Mesenchymal stem cell (in vitro differentiated cells and primary cell): Measurements from ENCODE around the gene EML6.
A peak's percentile ranks its signal among the peaks of the same experiment; 100 is the strongest.

ENCODE experiments used
- DNase-seq: peaks from one replicate; pipeline ENCODE4 v3.0.0-alpha.2; 2013
- H2AFZ ChIP-seq: one replicate; pipeline ENCODE4 v1.6.1; 2013; ENCODE audit warnings: low read depth, mild to moderate bottlenecking, control low read depth, inconsistent platforms, low read length, moderate library complexity
- H2AK5ac ChIP-seq: 2 replicates; pipeline ENCODE4 v1.6.1; 2013; ENCODE audit warnings: low read length, moderate library complexity, mild to moderate bottlenecking, inconsistent platforms; ENCODE audit not compliant: severe bottlenecking
- H2BK120ac ChIP-seq: one replicate; pipeline ENCODE4 v1.6.1; 2013; ENCODE audit warnings: low read depth, mild to moderate bottlenecking, inconsistent platforms, low read length, moderate library complexity
- H2BK12ac ChIP-seq, 2 experiments: one replicate each; pipeline ENCODE4 v1.6.1; 2013; ENCODE audit warnings: inconsistent platforms in 2 of 2, low read length in 2 of 2, mild to moderate bottlenecking in 2 of 2, moderate library complexity in 2 of 2, control low read depth in 1 of 2
- H2BK15ac ChIP-seq: one replicate; pipeline ENCODE4 v1.6.1; 2013; ENCODE audit warnings: mild to moderate bottlenecking, low read depth, inconsistent platforms; ENCODE audit not compliant: poor library complexity, severe bottlenecking
- H2BK5ac ChIP-seq: 2 replicates; pipeline ENCODE4 v1.6.1; 2013; ENCODE audit warnings: low read depth, mild to moderate bottlenecking, low read length, control low read depth, inconsistent platforms; ENCODE audit not compliant: poor library complexity, severe bottlenecking
- H3K14ac ChIP-seq, 2 experiments: one replicate each; pipeline ENCODE4 v1.6.1; 2013; ENCODE audit warnings: inconsistent platforms in 2 of 2, low read length in 2 of 2, control low read depth in 1 of 2, mild to moderate bottlenecking in 1 of 2, moderate library complexity in 1 of 2
- H3K18ac ChIP-seq, 2 experiments: one replicate each; pipeline ENCODE4 v1.6.1; 2013; ENCODE audit warnings: inconsistent platforms in 2 of 2, low read length in 2 of 2, control low read depth in 1 of 2, low read depth in 1 of 2, mild to moderate bottlenecking in 1 of 2
- H3K23ac ChIP-seq, 2 experiments: one replicate each; pipeline ENCODE4 v1.6.1; 2013; ENCODE audit warnings: inconsistent platforms in 2 of 2, low read length in 2 of 2, mild to moderate bottlenecking in 2 of 2, moderate library complexity in 2 of 2, control low read depth in 1 of 2
- H3K27ac ChIP-seq: 2 replicates; pipeline ENCODE4 v1.5.1; 2013; ENCODE audit warnings: mild to moderate bottlenecking, moderate library complexity, low read length, control low read depth, inconsistent platforms; ENCODE audit not compliant: poor library complexity, severe bottlenecking
- H3K27me3 ChIP-seq, 2 experiments: 2 replicates each; pipeline versions ENCODE4 v1.6.1 to v1.7.0; 2013; ENCODE audit warnings: low read length in 2 of 2, mild to moderate bottlenecking in 2 of 2, moderate library complexity in 2 of 2, control low read depth in 1 of 2, inconsistent platforms in 1 of 2; ENCODE audit not compliant: control insufficient read depth in 1 of 2, insufficient read depth in 1 of 2
- H3K36me3 ChIP-seq, 2 experiments: 2 replicates each; pipeline versions ENCODE4 v1.6.1 to v1.7.0; 2013; ENCODE audit warnings: low read length in 2 of 2, control low read depth in 1 of 2, inconsistent platforms in 1 of 2, low read depth in 1 of 2, mild to moderate bottlenecking in 1 of 2; ENCODE audit not compliant: insufficient read depth in 2 of 2, control insufficient read depth in 1 of 2
- H3K4ac ChIP-seq, 2 experiments: one replicate each; pipeline ENCODE4 v1.6.1; 2013; ENCODE audit warnings: inconsistent platforms in 2 of 2, low read length in 2 of 2, mild to moderate bottlenecking in 2 of 2, moderate library complexity in 2 of 2, control low read depth in 1 of 2, low read depth in 1 of 2
- H3K4me1 ChIP-seq: 2 replicates; pipeline ENCODE4 v1.6.1; 2013; ENCODE audit warnings: low read depth, low read length, control low read depth; ENCODE audit not compliant: control insufficient read depth, insufficient read depth
- H3K4me2 ChIP-seq: 2 replicates; pipeline ENCODE4 v1.6.1; 2013; ENCODE audit warnings: low read length, mild to moderate bottlenecking, inconsistent platforms; ENCODE audit not compliant: poor library complexity, severe bottlenecking
- H3K4me3 ChIP-seq, 2 experiments: 2 replicates each; pipeline versions ENCODE4 v1.5.1 to v1.7.0; 2013; ENCODE audit warnings: low read length in 2 of 2, mild to moderate bottlenecking in 2 of 2, control low read depth in 1 of 2, low read depth in 1 of 2; ENCODE audit not compliant: insufficient read depth in 1 of 2
- H3K79me1 ChIP-seq: replicated peaks from 2 replicates; pipeline ENCODE4 v1.6.1; 2013; ENCODE audit warnings: mild to moderate bottlenecking, control low read depth, low read length, inconsistent platforms; ENCODE audit not compliant: poor library complexity, severe bottlenecking
- H3K9ac ChIP-seq: 2 replicates; pipeline ENCODE4 v1.7.0; 2013; ENCODE audit warnings: mild to moderate bottlenecking, low read length, moderate library complexity
- H3K9me3 ChIP-seq: 2 replicates; pipeline ENCODE4 v1.7.0; 2013; ENCODE audit warnings: mild to moderate bottlenecking, low read length; ENCODE audit not compliant: control insufficient read depth
- H4K8ac ChIP-seq: one replicate; pipeline ENCODE4 v1.6.1; 2013; ENCODE audit warnings: inconsistent platforms, mild to moderate bottlenecking, low read length, moderate library complexity
- H4K91ac ChIP-seq: one replicate; pipeline ENCODE4 v1.6.1; 2013; ENCODE audit warnings: mild to moderate bottlenecking, low read length, inconsistent platforms
- WGBS: methylation state at CpG from one replicate; pipeline ENCODE4 v1.1.7; 2013; ENCODE audit warnings: mixed read lengths; 5-methylcytosine and 5-hydroxymethylcytosine counted together

EML6 gene

GRCh38 chr2:54809819-54810218 lies 86.4 kb downstream of the EML6 start:
- Histone ChIP-seq H3K36me3 (no peaks in the 10 kb centered on the region), H4K91ac (no peak overlapping the region), H2BK5ac (no peak overlapping the region), H3K9me3 (no peaks in the 10 kb centered on the region), H2AFZ (no peak overlapping the region), H2BK12ac (no peak overlapping the region), H2AK5ac (no peak overlapping the region), H3K4me3 (no peak overlapping the region), H2BK15ac (no peak overlapping the region), H3K4ac (no peak overlapping the region), H3K4me2 (no peak overlapping the region), H3K27ac (no peak overlapping the region), H3K18ac (no peak overlapping the region), H3K27me3 (no peaks in the 10 kb centered on the region), H3K23ac (no peak overlapping the region), H2BK120ac (no peak overlapping the region), H4K8ac (no peak overlapping the region), H3K14ac (no peak overlapping the region), H3K79me1 (no peaks in the 10 kb centered on the region), H3K4me1 (no peaks in the 10 kb centered on the region), H3K9ac (no peak overlapping the region)
- peak; percentile 28 for DNase-seq

DNA sequence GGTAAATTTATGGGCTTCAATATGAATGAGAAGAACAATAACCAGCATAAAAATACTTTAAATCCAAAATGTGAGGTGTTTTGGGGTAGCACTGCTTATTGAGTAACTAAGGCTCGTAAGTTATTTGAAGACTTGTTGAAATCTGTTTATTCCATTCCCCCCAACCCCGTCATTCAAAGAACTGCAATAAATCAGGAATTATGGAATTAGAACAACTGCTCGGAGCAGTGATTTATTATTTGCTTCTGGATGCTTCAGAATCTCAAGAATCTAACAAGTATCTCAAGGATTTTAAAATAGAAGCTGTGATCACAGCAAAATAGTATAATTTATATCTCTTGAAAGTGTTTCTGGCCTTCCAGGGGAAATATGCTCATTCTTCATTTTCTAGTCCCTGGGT lies 86.8 kb downstream of the EML6 start:
- no CpG with 5 or more reads among the region's 3 CpGs for whole genome bisulfite sequencing

DNA sequence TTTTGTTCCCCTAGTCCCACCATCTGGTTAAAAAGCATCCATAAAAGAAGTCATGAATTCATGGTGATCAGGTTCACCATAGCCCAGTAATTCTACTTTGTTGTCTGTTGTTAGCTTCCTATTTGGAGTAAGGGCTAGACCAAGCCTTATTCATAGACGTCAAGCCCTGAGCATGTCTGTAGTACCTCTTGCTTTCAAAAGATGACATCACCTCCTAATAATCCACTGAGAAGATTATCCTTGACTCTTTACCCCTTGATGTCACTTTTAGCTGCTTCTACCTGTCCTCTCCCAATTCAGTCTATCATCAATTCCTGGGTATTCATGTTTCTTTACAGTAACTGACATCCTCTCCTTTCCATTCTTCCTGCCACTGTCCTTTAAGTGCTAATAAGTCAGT lies 90.1 kb downstream of the EML6 start:
- H4K8ac ChIP-seq, result no peak overlapping the region
- no peak overlapping the region for H3K18ac ChIP-seq
- H3K27me3 ChIP-seq, result no peaks in the 10 kb centered on the region
- no peak for DNase-seq
- no peaks in the 10 kb centered on the region for H3K4me1 ChIP-seq
- H3K9me3 ChIP-seq, result no peaks in the 10 kb centered on the region
- no peak overlapping the region for H3K9ac ChIP-seq
- H3K27ac ChIP-seq, result no peak overlapping the region
- H3K14ac ChIP-seq, result no peak overlapping the region
- H2BK120ac ChIP-seq, result no peak overlapping the region
- no peak overlapping the region for H4K91ac ChIP-seq
- WGBS, result 71% methylated on average over 1 of the region's 1 CpG
- no peak overlapping the region for H2BK12ac ChIP-seq
- no peak overlapping the region for H3K4ac ChIP-seq
- H2BK5ac ChIP-seq, result no peak overlapping the region
- H3K4me3 ChIP-seq, result no peak overlapping the region
- no peak overlapping the region for H3K4me2 ChIP-seq
- H3K23ac ChIP-seq, result no peak overlapping the region
- H2AK5ac ChIP-seq, result no peak overlapping the region
- no peak overlapping the region for H2BK15ac ChIP-seq
- H3K36me3 ChIP-seq, result no peaks in the 10 kb centered on the region
- no peak overlapping the region for H2AFZ ChIP-seq
- H3K79me1 ChIP-seq, result no peaks in the 10 kb centered on the region

More for the DNA sequence above, 86.8 kb downstream of the EML6 start:
- DNase-seq, result no peak
- H2AFZ ChIP-seq, result no peak overlapping the region
- H3K23ac ChIP-seq, result no peak overlapping the region
- H2BK120ac ChIP-seq, result no peak overlapping the region
- H2BK15ac ChIP-seq, result no peak overlapping the region
- H3K9ac ChIP-seq, result no peak overlapping the region
- no peaks in the 10 kb centered on the region for H3K9me3 ChIP-seq
- H3K4me1 ChIP-seq, result no peaks in the 10 kb centered on the region
- H2AK5ac ChIP-seq, result no peak overlapping the region
- H3K27me3 ChIP-seq, result no peaks in the 10 kb centered on the region
- no peak overlapping the region for H4K91ac ChIP-seq
- H3K4ac ChIP-seq, result no peak overlapping the region
- H3K18ac ChIP-seq, result no peak overlapping the region
- no peak overlapping the region for H2BK12ac ChIP-seq
- H3K4me3 ChIP-seq, result no peak overlapping the region
- H4K8ac ChIP-seq, result no peak overlapping the region
- H3K36me3 ChIP-seq, result no peaks in the 10 kb centered on the region
- H3K27ac ChIP-seq, result no peak overlapping the region
- no peaks in the 10 kb centered on the region for H3K79me1 ChIP-seq
- no peak overlapping the region for H3K4me2 ChIP-seq
- no peak overlapping the region for H3K14ac ChIP-seq
- H2BK5ac ChIP-seq, result no peak overlapping the region

- H3K23ac ChIP-seq, result no peak overlapping the region
- no peak for DNase-seq
- no peak overlapping the region for H2BK5ac ChIP-seq
- H3K9ac ChIP-seq, result no peak overlapping the region
- H2AFZ ChIP-seq, result no peak overlapping the region
- H3K79me1 ChIP-seq, result no peaks in the 10 kb centered on the region
- H2BK12ac ChIP-seq, result no peak overlapping the region
- H3K27ac ChIP-seq, result no peak overlapping the region
- H4K91ac ChIP-seq, result no peak overlapping the region
- no peaks in the 10 kb centered on the region for H3K36me3 ChIP-seq
- WGBS, result 62% methylated on average over 5 of the region's 9 CpGs
- no peak overlapping the region for H3K4me3 ChIP-seq
- H4K8ac ChIP-seq, result no peak overlapping the region
- no peak overlapping the region for H3K4ac ChIP-seq
- H3K4me1 ChIP-seq, result no peaks in the 10 kb centered on the region
- H2AK5ac ChIP-seq, result no peak overlapping the region
- H2BK15ac ChIP-seq, result no peak overlapping the region
- H3K14ac ChIP-seq, result no peak overlapping the region
- H2BK120ac ChIP-seq, result no peak overlapping the region
- no peak overlapping the region for H3K4me2 ChIP-seq
- H3K18ac ChIP-seq, result no peak overlapping the region
- no peaks in the 10 kb centered on the region for H3K9me3 ChIP-seq
- no peaks in the 10 kb centered on the region for H3K27me3 ChIP-seq
Observed at GRCh38 chr2:54814389-54815147, 91.1 kb downstream of the EML6 start.
